Left cardiac atrium (tissue), 4 donors: ENCODE measurements around the gene GNPNAT1. TPM values are rescaled to one million over a fixed set of nuclear protein-coding genes. Genes with fewer than 3 reads are reported as not detected.

ENCODE experiments used
- ATAC-seq, 2 donors: fragments of 200-7000 bp; cut with Tn5 transposase; one replicate each; pipeline ENCODE4 v1.9.1; 2020; ENCODE audit warnings: mild to moderate bottlenecking in 2 of 2, moderate library complexity in 2 of 2
- DNase-seq: peaks from one replicate; pipeline ENCODE4 v3.0.0-alpha.2; 2020
- intact Hi-C, 2 donors: fragments of 100-400 bp; cut with DNase I; formaldehyde crosslinking; loops; one replicate each; pipeline versions ENCODE4 v1.14.1 to v1.15.1; 2022 to 2023
- long read RNA-seq: library from polyadenylated mRNA; unstranded; transcript quantifications from one replicate; pipeline ENCODE4 v2.0.0, GENCODE V29; 2021
- total RNA-seq, 2 donors: library from RNA; stranded (reverse); fragmentation: NEBNext Ultra II Directional; extraction: Animal tissue kit (Norgen Biotek cat#: 25700); gene quantifications; one replicate each; pipeline ENCODE4 v1.2.1, GENCODE V29; 2021
- donor health status: DM: no; HTN: yes; CAD: no.
- donor health status: DM: no; HTN: yes; CAD: no; lungs with severe emphysema.
- donor health status: DM: yes; HTN: yes; CAD: no.
- donor health status: Dilated cardiomyopathy.

Gene GNPNAT1
- 10 to 100 TPM in 1 of 2 donors, 1 to 10 TPM in 1; 9.3 to 16.6 TPM for total RNA-seq
- long read RNA-seq, transcript GNPNAT1-201 (6 exons, 3,860 nt): major isoform, 12 of 14 reads
- long read RNA-seq, partial matches to known transcripts: 0 of 14 reads
- long read RNA-seq, other reads (novel, unspliced or antisense): 2 of 14 reads

- peak; percentile 97 for ATAC-seq
- peak; percentile 91 for DNase-seq
- intact Hi-C loops: no loop called here
Observed at GRCh38 chr14:52791223-52792096, at the start of gene GNPNAT1. Gene GNPNAT1 (minus strand): TSS chr14:52791607. CDS start chr14:52784650, 6,957 bp downstream.

GRCh38 chr14:52840877-52841276, 49.5 kb upstream of the GNPNAT1 start:
- ATAC-seq (peak; percentile 47 to 94), DNase-seq (peak; percentile 45)
- intact Hi-C loops: no loop called here

GRCh38 chr14:52837451-52837850, 46.0 kb upstream of the GNPNAT1 start:
- intact Hi-C loops: no loop called here
- DNase-seq: no peak
- no peak for ATAC-seq

- DNase-seq (no peak), ATAC-seq (no peak)
- intact Hi-C loops: no loop called here
Observed at GRCh38 chr14:52836063-52836462, 44.7 kb upstream of the GNPNAT1 start.

GRCh38 chr14:52835122-52835903, 43.9 kb upstream of the GNPNAT1 start:
- DNase-seq: no peak
- ATAC-seq: peak in 1 of 2 donors; percentile 67
- intact Hi-C loops: no loop called here

GRCh38 chr14:52834440-52834842, 43.0 kb upstream of the GNPNAT1 start:
- intact Hi-C loops: no loop called here
- ATAC-seq: no peak
- no peak for DNase-seq

GRCh38 chr14:52833891-52834290, 42.5 kb upstream of the GNPNAT1 start:
- DNase-seq: no peak
- ATAC-seq: no peak
- intact Hi-C loops: no loop called here

GRCh38 chr14:52829527-52830185, 38.2 kb upstream of the GNPNAT1 start:
- intact Hi-C loops: loop anchor here in 1 of 2 donors (5.0 to 10.0 kb wide), 2 partner anchors 133 to 215 kb away; no protein-coding TSS in a partner anchor
- DNase-seq (no peak), ATAC-seq (no peak)

GRCh38 chr14:52827426-52827825, 36.0 kb upstream of the GNPNAT1 start:
- DNase-seq: no peak
- intact Hi-C loops: loop anchor here in 1 of 2 donors (5.0 to 10.0 kb wide), 2 partner anchors 135 to 217 kb away; no protein-coding TSS in a partner anchor
- ATAC-seq: no peak

GRCh38 chr14:52825085-52825484, 33.7 kb upstream of the GNPNAT1 start:
- ATAC-seq: no peak

GRCh38 chr14:52824462-52824861, 33.1 kb upstream of the GNPNAT1 start:
- DNase-seq: no peak
- no peak for ATAC-seq
- intact Hi-C loops: loop anchor here (1.0 to 10.0 kb wide), 2 partner anchors 137 to 220 kb away; no protein-coding TSS in a partner anchor

More at GRCh38 chr14:52825085-52825484, 33.7 kb upstream of the GNPNAT1 start:
- intact Hi-C loops: loop anchor here in 1 of 2 donors (5.0 to 10.0 kb wide), 2 partner anchors 137 to 220 kb away; no protein-coding TSS in a partner anchor
- DNase-seq: no peak

GRCh38 chr14:52821805-52822250, 30.4 kb upstream of the GNPNAT1 start:
- DNase-seq (no peak), ATAC-seq (no peak)
- intact Hi-C loops: loop anchor here (2.0 to 10.0 kb wide), 2 partner anchors 223 to 233 kb away; no protein-coding TSS in a partner anchor

GRCh38 chr14:52808101-52808500, 16.7 kb upstream of the GNPNAT1 start:
- DNase-seq (no peak), ATAC-seq (no peak)
- intact Hi-C loops: no loop called here

GRCh38 chr14:52806115-52806514, 14.7 kb upstream of the GNPNAT1 start:
- intact Hi-C loops: no loop called here
- ATAC-seq (no peak), DNase-seq (no peak)

GRCh38 chr14:52802597-52802996, 11.2 kb upstream of the GNPNAT1 start:
- intact Hi-C loops: no loop called here
- DNase-seq (no peak), ATAC-seq (no peak)

GRCh38 chr14:52801014-52801712, 9.8 kb upstream of the GNPNAT1 start:
- ATAC-seq (peak in 1 of 2 donors; percentile 94), DNase-seq (peak; percentile 51)
- intact Hi-C loops: no loop called here

- intact Hi-C loops: no loop called here
- ATAC-seq: no peak
- no peak for DNase-seq
Observed at GRCh38 chr14:52798826-52799225, 7.4 kb upstream of the GNPNAT1 start.

- DNase-seq (no peak), ATAC-seq (no peak)
- intact Hi-C loops: no loop called here
Observed at GRCh38 chr14:52797653-52798052, 6.2 kb upstream of the GNPNAT1 start.
